DND-41 (cell line): ENCODE data around the gene OARD1.

Experiments
- ATAC-seq: fragments of 200-7000 bp; cut with Tn5 transposase; 3 replicates; pipeline ENCODE4 v1.9.1; 2021; ENCODE audit warnings: low read depth; ENCODE audit not compliant: insufficient read depth
- DNase-seq: peaks from one replicate; pipeline ENCODE4 v3.0.0-alpha.2; 2020
- H2AFZ ChIP-seq: 2 replicates; pipeline ENCODE4 v1.6.0; 2012; ENCODE audit warnings: low read depth, low read length
- H3K27ac ChIP-seq: 2 replicates; pipeline ENCODE4 v1.5.1; 2012; ENCODE audit warnings: low read length, inconsistent platforms
- H3K27me3 ChIP-seq: fragments of 200-600 bp; sonication (generic); 2 replicates; pipeline ENCODE4 v1.6.0; 2012; ENCODE audit warnings: low read length, mild to moderate bottlenecking, inconsistent platforms; ENCODE audit not compliant: insufficient read depth, poor library complexity
- H3K36me3 ChIP-seq: 2 replicates; pipeline ENCODE4 v1.5.1; 2012; ENCODE audit warnings: low read length, inconsistent platforms; ENCODE audit not compliant: insufficient read depth
- H3K4me1 ChIP-seq: 2 replicates; pipeline ENCODE4 v1.5.1; 2012; ENCODE audit warnings: mild to moderate bottlenecking, low read length; ENCODE audit not compliant: insufficient read depth
- H3K4me2 ChIP-seq: 2 replicates; pipeline ENCODE4 v1.6.0; 2012; ENCODE audit warnings: mild to moderate bottlenecking, moderate library complexity, low read length, inconsistent platforms; ENCODE audit not compliant: insufficient read depth
- H3K4me3 ChIP-seq, 2 experiments: fragments of 200-600 bp in 1 of 2; shearing (Covaris generic) in 1 of 2; 2 replicates each; pipeline ENCODE4 v1.5.1; 2012 to 2016; ENCODE audit warnings: inconsistent platforms in 2 of 2, low read length in 2 of 2, mild to moderate bottlenecking in 2 of 2, low read depth in 1 of 2, moderate library complexity in 1 of 2
- H3K79me2 ChIP-seq: 2 replicates; pipeline ENCODE4 v1.6.0; 2012; ENCODE audit warnings: low read length, inconsistent platforms; ENCODE audit not compliant: insufficient read depth
- H3K9ac ChIP-seq: 2 replicates; pipeline ENCODE4 v1.6.0; 2012; ENCODE audit warnings: low read depth, mild to moderate bottlenecking, inconsistent platforms, low read length, moderate library complexity
- H3K9me3 ChIP-seq: 2 replicates; pipeline ENCODE4 v1.5.1; 2012; ENCODE audit warnings: low read length, moderate library complexity, mild to moderate bottlenecking, inconsistent platforms; ENCODE audit not compliant: insufficient read depth, severe bottlenecking
- H4K20me1 ChIP-seq: 2 replicates; pipeline ENCODE4 v1.6.0; 2012; ENCODE audit warnings: low read length; ENCODE audit not compliant: insufficient read depth
- CTCF ChIP-seq: IDR thresholded peaks from 2 replicates; pipeline ENCODE4 v1.5.1; 2012; ENCODE audit warnings: borderline replicate concordance, low read length, moderate library complexity, mild to moderate bottlenecking; ENCODE audit not compliant: poor library complexity, severe bottlenecking; ENCODE audit errors: extremely low read depth
- EZH2 ChIP-seq: IDR thresholded peaks from 3 replicates; pipeline ENCODE4 v1.6.1; 2012; ENCODE audit warnings: borderline replicate concordance, low read depth, mild to moderate bottlenecking, moderate library complexity, low read length, inconsistent platforms; ENCODE audit not compliant: severe bottlenecking

Gene OARD1

GRCh38 chr6:41047745-41048732 lies 24.1 kb downstream of the OARD1 start:
- no peak for TF ChIP-seq EZH2
- no peak for TF ChIP-seq CTCF
- Histone ChIP-seq H3K36me3 (no peaks in the 10 kb centered on the region), H3K4me3 (no peak overlapping the region), H3K9ac (no peak overlapping the region), H3K4me2 (no peak overlapping the region), H3K79me2 (no peaks in the 10 kb centered on the region), H3K9me3 (no peaks in the 10 kb centered on the region), H3K4me1 (peaks cover 14% of the 10 kb centered on the region), H3K27ac (no peak overlapping the region), H3K27me3 (no peaks in the 10 kb centered on the region), H2AFZ (no peak overlapping the region), H4K20me1 (no peaks in the 10 kb centered on the region)
- DNase-seq (no peak), ATAC-seq (no peak)

GRCh38 chr6:41047306-41047705 lies 24.9 kb downstream of the OARD1 start:
- Histone ChIP-seq H3K9me3 (no peaks in the 10 kb centered on the region), H3K4me2 (no peak overlapping the region), H3K27ac (no peak overlapping the region), H3K79me2 (no peaks in the 10 kb centered on the region), H3K4me1 (peaks cover 8% of the 10 kb centered on the region), H3K36me3 (no peaks in the 10 kb centered on the region), H4K20me1 (no peaks in the 10 kb centered on the region), H3K27me3 (no peaks in the 10 kb centered on the region), H3K4me3 (no peak overlapping the region), H2AFZ (no peak overlapping the region), H3K9ac (no peak overlapping the region)
- ATAC-seq = no peak
- DNase-seq = no peak
- TF ChIP-seq EZH2 (no peak), CTCF (no peak)

- no peaks in the 10 kb centered on the region for H3K4me1 ChIP-seq
- no peak overlapping the region for H3K4me3 ChIP-seq
- H2AFZ ChIP-seq = no peak overlapping the region
- H3K9me3 ChIP-seq = no peaks in the 10 kb centered on the region
- no peak for DNase-seq
- no peak for TF ChIP-seq CTCF
- no peaks in the 10 kb centered on the region for H3K79me2 ChIP-seq
- H3K27ac ChIP-seq = no peak overlapping the region
- no peak for ATAC-seq
- no peak overlapping the region for H3K9ac ChIP-seq
- H3K27me3 ChIP-seq = no peaks in the 10 kb centered on the region
- H4K20me1 ChIP-seq = no peaks in the 10 kb centered on the region
- no peak overlapping the region for H3K4me2 ChIP-seq
- no peaks in the 10 kb centered on the region for H3K36me3 ChIP-seq
Measured at GRCh38 chr6:41046084-41046483, 26.1 kb downstream of the OARD1 start.

- Histone ChIP-seq H3K9me3 (no peaks in the 10 kb centered on the region), H3K9ac (no peak overlapping the region), H4K20me1 (no peaks in the 10 kb centered on the region), H2AFZ (no peak overlapping the region), H3K79me2 (no peaks in the 10 kb centered on the region), H3K4me3 (no peak overlapping the region), H3K27ac (no peak overlapping the region), H3K36me3 (no peaks in the 10 kb centered on the region), H3K4me2 (no peak overlapping the region), H3K4me1 (no peaks in the 10 kb centered on the region), H3K27me3 (no peaks in the 10 kb centered on the region)
- TF ChIP-seq EZH2 = no peak
- DNase-seq = no peak
- ATAC-seq = no peak
Measured at GRCh38 chr6:41045664-41046063, 26.5 kb downstream of the OARD1 start.
